PC-9 (cell line): Measurements from ENCODE around the gene PDGFD. TPM values are rescaled to one million over a fixed set of nuclear protein-coding genes. Genes with fewer than 3 reads are reported as not detected.

Source experiments
- BruUV-seq: library from RNA; stranded (reverse); fragments of 400-500 nt; replicated peaks from 2 replicates; lab custom pipeline; 2021; lab: Mats Ljungman, UMichigan
- CTCF ChIA-PET: fragments of 300-600 bp; sonication (Branson Sonifier 250); formaldehyde crosslinking; loops from one replicate; lab custom pipeline; 2022; ENCODE audit warnings: antibody characterized with exemption; lab: Charles Lee
- POLR2A ChIA-PET: fragments of 300-600 bp; sonication (Branson Sonifier 250); formaldehyde crosslinking; loops from one replicate; lab custom pipeline; 2022; ENCODE audit warnings: antibody characterized with exemption; ENCODE audit not compliant: unreplicated experiment; lab: Charles Lee
- DNase-seq, 2 experiments: peaks; one replicate each; pipeline versions ENCODE4 v3.0.0 to v3.0.0-alpha.2; 2015 to 2022; ENCODE audit warnings: mixed read lengths in 1 of 2
- H2AFZ ChIP-seq: fragments of 200-600 bp; sonication (generic); 2 replicates; pipeline ENCODE4 v1.8.1; 2017; ENCODE audit warnings: antibody characterized with exemption
- H3F3A ChIP-seq: fragments of 200-600 bp; sonication (generic); 2 replicates; pipeline ENCODE4 v1.8.1; 2017; ENCODE audit warnings: antibody characterized with exemption, mild to moderate bottlenecking, low read depth; ENCODE audit not compliant: insufficient read depth
- H3K27ac ChIP-seq: fragments of 200-600 bp; sonication (generic); 2 replicates; pipeline ENCODE4 v1.6.1; 2016; ENCODE audit warnings: mixed run types
- H3K27me3 ChIP-seq: fragments of 200-600 bp; sonication (generic); 2 replicates; pipeline ENCODE4 v1.6.1; 2016; ENCODE audit warnings: low read depth, mixed run types; ENCODE audit not compliant: insufficient read depth
- H3K36me3 ChIP-seq: fragments of 200-600 bp; sonication (generic); 2 replicates; pipeline ENCODE4 v1.6.1; 2016; ENCODE audit warnings: low read depth, mixed run types
- H3K4me1 ChIP-seq: fragments of 200-600 bp; sonication (generic); replicated peaks from 2 replicates; pipeline ENCODE4 v1.6.1; 2016; ENCODE audit warnings: mixed run types; ENCODE audit not compliant: insufficient read depth
- H3K4me2 ChIP-seq: fragments of 200-600 bp; sonication (generic); 2 replicates; pipeline ENCODE4 v1.6.1; 2017; ENCODE audit warnings: mixed run types
- H3K4me3 ChIP-seq: fragments of 200-600 bp; sonication (generic); 2 replicates; pipeline ENCODE4 v1.6.1; 2016; ENCODE audit warnings: mixed run types
- H3K79me2 ChIP-seq: fragments of 200-600 bp; sonication (generic); 2 replicates; pipeline ENCODE4 v1.6.1; 2017; ENCODE audit warnings: low read depth, mixed run types
- H3K9me2 ChIP-seq: fragments of 200-600 bp; sonication (generic); 2 replicates; pipeline ENCODE4 v1.8.1; 2017; ENCODE audit warnings: mild to moderate bottlenecking; ENCODE audit not compliant: insufficient read depth
- H3K9me3 ChIP-seq: fragments of 200-600 bp; sonication (generic); 2 replicates; pipeline ENCODE4 v1.8.1; 2016; ENCODE audit warnings: low read depth; ENCODE audit not compliant: insufficient read depth
- H4K20me1 ChIP-seq: fragments of 200-600 bp; sonication (generic); 2 replicates; pipeline ENCODE4 v1.8.1; 2017; ENCODE audit not compliant: insufficient read depth
- CTCF ChIP-seq: fragments of 200-600 bp; sonication (generic); conservative IDR thresholded peaks from 2 replicates; pipeline ENCODE4 v1.6.1; 2017; ENCODE audit warnings: mixed run types, antibody characterized with exemption, mild to moderate bottlenecking, moderate library complexity
- EZH2 ChIP-seq: fragments of 200-600 bp; sonication (generic); IDR thresholded peaks from 2 replicates; pipeline ENCODE4 v1.8.0; 2017; ENCODE audit warnings: antibody characterized with exemption, low read depth
- intact Hi-C: fragments of 100-400 bp; cut with micrococcal nuclease; formaldehyde crosslinking; loops from one replicate; pipeline ENCODE4 v1.10.0; 2022; ENCODE audit not compliant: unreplicated experiment
- total RNA-seq: library from RNA; stranded (reverse); gene quantifications from 2 replicates; pipeline ENCODE4 v1.2.3, GENCODE V29; 2021

The PDGFD gene
- total RNA-seq, 1 experiment from 2014 or later: 6.1 TPM

GRCh38 chr11:103978616-103979595, 185.0 kb downstream of the PDGFD start:
- intact Hi-C loops: no loop called here
- Histone ChIP-seq H3K4me2 (no peak overlapping the region), H3K9me3 (no peaks in the 10 kb centered on the region), H3K36me3 (no peaks in the 10 kb centered on the region), H4K20me1 (no peaks in the 10 kb centered on the region), H3F3A (no peaks in the 10 kb centered on the region), H3K27ac (no peak overlapping the region), H3K9me2 (no peaks in the 10 kb centered on the region), H2AFZ (no peak overlapping the region), H3K27me3 (no peaks in the 10 kb centered on the region), H3K79me2 (no peaks in the 10 kb centered on the region), H3K4me3 (no peak overlapping the region), H3K4me1 (no peaks in the 10 kb centered on the region)
- ChIA-PET POLR2A (no interaction called here), CTCF (no interaction called here)
- DNase-seq: no peak
- no peak for TF ChIP-seq EZH2
- no peak for TF ChIP-seq CTCF
- BruUV-seq: no TSS peak

- intact Hi-C loops: no loop called here
- Histone ChIP-seq H4K20me1 (no peaks in the 10 kb centered on the region), H3K27ac (no peak overlapping the region), H2AFZ (no peak overlapping the region), H3K9me3 (no peaks in the 10 kb centered on the region), H3K79me2 (no peaks in the 10 kb centered on the region), H3K9me2 (no peaks in the 10 kb centered on the region), H3K4me2 (no peak overlapping the region), H3F3A (no peaks in the 10 kb centered on the region), H3K4me1 (no peaks in the 10 kb centered on the region), H3K27me3 (no peaks in the 10 kb centered on the region), H3K4me3 (no peak overlapping the region), H3K36me3 (no peaks in the 10 kb centered on the region)
- TF ChIP-seq CTCF (no peak), EZH2 (no peak)
- no peak for DNase-seq
- ChIA-PET CTCF (no interaction called here), POLR2A (no interaction called here)
- no TSS peak for BruUV-seq
Measured at GRCh38 chr11:103972013-103972412, 191.9 kb downstream of the PDGFD start.

- Histone ChIP-seq H3K4me2 (no peak overlapping the region), H4K20me1 (no peaks in the 10 kb centered on the region), H3K4me1 (no peaks in the 10 kb centered on the region), H3K27ac (no peak overlapping the region), H3K79me2 (no peaks in the 10 kb centered on the region), H2AFZ (no peak overlapping the region), H3K4me3 (no peak overlapping the region), H3K9me3 (no peaks in the 10 kb centered on the region), H3K27me3 (no peaks in the 10 kb centered on the region), H3F3A (no peaks in the 10 kb centered on the region), H3K9me2 (no peaks in the 10 kb centered on the region), H3K36me3 (no peaks in the 10 kb centered on the region)
- DNase-seq: no peak
- CTCF ChIA-PET: no interaction called here
- no TSS peak for BruUV-seq
- TF ChIP-seq CTCF (no peak), EZH2 (no peak)
- intact Hi-C loops: no loop called here
- POLR2A ChIA-PET: no interaction called here
Measured at GRCh38 chr11:103970701-103971249, 193.2 kb downstream of the PDGFD start.
